Thyroid gland (tissue), 4 donors: ENCODE results near the gene RDH8.

Experiments
- POLR2A ChIP-seq, 2 donors: fragments of 450-650 bp; IDR thresholded peaks; one replicate each; pipeline ENCODE4 v1.6.1; 2017; ENCODE audit warnings: antibody characterized with exemption in 2 of 2, mild to moderate bottlenecking in 2 of 2, moderate library complexity in 1 of 2
- TF ChIP-seq, protein P1 (sequence below), 6 experiments: fragments of 200-600 bp in 3 of 6; fragments of 450-650 bp in 3 of 6; sonication (generic) in 3 of 6; IDR thresholded peaks; one replicate each; pipeline ENCODE4 v1.5.1; 2016 to 2019; ENCODE audit warnings: antibody characterized with exemption in 6 of 6, mild to moderate bottlenecking in 2 of 6, inconsistent platforms in 1 of 6, moderate library complexity in 1 of 6

DNA sequence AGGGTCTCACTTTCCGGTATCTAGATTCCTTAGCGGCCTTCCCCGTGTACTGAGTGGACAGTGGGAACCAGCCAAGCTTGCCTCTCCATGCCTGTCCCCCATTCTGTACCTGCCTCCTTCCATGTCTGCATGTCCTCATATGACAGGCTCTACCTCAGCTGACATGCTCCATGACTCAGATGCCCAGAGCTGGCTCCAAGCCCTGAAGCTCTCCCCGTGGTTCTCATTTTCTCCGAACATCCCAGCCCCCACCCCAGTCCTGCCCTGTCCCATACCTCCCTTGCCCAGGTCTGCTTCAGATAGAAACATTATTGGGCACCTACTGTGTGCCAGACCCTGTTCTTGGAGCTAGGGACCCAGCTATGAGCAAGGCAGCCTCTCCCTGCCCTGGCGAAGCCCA, 55.8 kb downstream of the RDH8 start:
- TF ChIP-seq, protein P1, sequence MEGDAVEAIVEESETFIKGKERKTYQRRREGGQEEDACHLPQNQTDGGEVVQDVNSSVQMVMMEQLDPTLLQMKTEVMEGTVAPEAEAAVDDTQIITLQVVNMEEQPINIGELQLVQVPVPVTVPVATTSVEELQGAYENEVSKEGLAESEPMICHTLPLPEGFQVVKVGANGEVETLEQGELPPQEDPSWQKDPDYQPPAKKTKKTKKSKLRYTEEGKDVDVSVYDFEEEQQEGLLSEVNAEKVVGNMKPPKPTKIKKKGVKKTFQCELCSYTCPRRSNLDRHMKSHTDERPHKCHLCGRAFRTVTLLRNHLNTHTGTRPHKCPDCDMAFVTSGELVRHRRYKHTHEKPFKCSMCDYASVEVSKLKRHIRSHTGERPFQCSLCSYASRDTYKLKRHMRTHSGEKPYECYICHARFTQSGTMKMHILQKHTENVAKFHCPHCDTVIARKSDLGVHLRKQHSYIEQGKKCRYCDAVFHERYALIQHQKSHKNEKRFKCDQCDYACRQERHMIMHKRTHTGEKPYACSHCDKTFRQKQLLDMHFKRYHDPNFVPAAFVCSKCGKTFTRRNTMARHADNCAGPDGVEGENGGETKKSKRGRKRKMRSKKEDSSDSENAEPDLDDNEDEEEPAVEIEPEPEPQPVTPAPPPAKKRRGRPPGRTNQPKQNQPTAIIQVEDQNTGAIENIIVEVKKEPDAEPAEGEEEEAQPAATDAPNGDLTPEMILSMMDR (IDR thresholded peaks at IDR 0.05) = no peak
- TF ChIP-seq POLR2A (IDR thresholded peaks at IDR 0.05) = no peak
